Gastrocnemius medialis (tissue), 4 donors: ENCODE measurements around the gene ZNF541.

ENCODE experiments used
- POLR2A ChIP-seq, 2 donors: fragments of 450-650 bp; IDR thresholded peaks; one replicate each; pipeline ENCODE4 v1.6.1; 2017; ENCODE audit warnings: antibody characterized with exemption in 2 of 2, mild to moderate bottlenecking in 2 of 2, moderate library complexity in 2 of 2
- TF ChIP-seq, protein P1 (sequence below), 5 experiments: fragments of 450-650 bp in 3 of 5; fragments of 200-600 bp in 2 of 5; sonication (generic) in 2 of 5; IDR thresholded peaks in 4 of 5; conservative IDR thresholded peaks in 1 of 5; 1 replicate in 4 of 5; 2 replicates in 1 of 5; pipeline ENCODE4 v1.5.1; 2016 to 2019; ENCODE audit warnings: antibody characterized with exemption in 5 of 5, mild to moderate bottlenecking in 3 of 5, moderate library complexity in 3 of 5

DNA sequence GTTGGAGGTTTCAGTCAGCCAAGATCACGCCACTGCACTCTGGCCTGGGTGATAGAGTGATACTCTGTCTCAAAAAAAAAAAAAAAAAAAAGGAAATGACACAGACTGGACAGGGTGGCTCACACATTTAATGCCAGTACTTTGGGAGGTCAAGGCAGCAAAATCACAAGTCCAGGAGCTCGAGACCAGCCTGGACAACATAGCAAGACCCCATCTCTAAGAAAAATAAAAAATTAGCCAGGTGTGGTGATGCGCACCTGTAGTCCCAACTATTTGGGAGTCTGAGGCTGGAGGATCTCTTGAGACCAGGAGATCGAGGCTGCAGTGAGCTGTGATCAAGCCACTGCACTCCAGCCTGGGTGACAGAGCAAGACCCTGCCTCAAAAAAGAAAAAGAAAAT, 35.5 kb downstream of the ZNF541 start:
- TF ChIP-seq, protein P1, sequence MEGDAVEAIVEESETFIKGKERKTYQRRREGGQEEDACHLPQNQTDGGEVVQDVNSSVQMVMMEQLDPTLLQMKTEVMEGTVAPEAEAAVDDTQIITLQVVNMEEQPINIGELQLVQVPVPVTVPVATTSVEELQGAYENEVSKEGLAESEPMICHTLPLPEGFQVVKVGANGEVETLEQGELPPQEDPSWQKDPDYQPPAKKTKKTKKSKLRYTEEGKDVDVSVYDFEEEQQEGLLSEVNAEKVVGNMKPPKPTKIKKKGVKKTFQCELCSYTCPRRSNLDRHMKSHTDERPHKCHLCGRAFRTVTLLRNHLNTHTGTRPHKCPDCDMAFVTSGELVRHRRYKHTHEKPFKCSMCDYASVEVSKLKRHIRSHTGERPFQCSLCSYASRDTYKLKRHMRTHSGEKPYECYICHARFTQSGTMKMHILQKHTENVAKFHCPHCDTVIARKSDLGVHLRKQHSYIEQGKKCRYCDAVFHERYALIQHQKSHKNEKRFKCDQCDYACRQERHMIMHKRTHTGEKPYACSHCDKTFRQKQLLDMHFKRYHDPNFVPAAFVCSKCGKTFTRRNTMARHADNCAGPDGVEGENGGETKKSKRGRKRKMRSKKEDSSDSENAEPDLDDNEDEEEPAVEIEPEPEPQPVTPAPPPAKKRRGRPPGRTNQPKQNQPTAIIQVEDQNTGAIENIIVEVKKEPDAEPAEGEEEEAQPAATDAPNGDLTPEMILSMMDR (IDR thresholded peaks at IDR 0.05 in 4 of 5, conservative IDR thresholded peaks at IDR 0.05 in 1 of 5) = no peak
- no peak for TF ChIP-seq POLR2A (IDR thresholded peaks at IDR 0.05)
